ENCODE measurements around the gene RSKR. TPM values are rescaled to one million over a fixed set of nuclear protein-coding genes. Genes with fewer than 3 reads are reported as not detected.

Gene RSKR
- total and polyA plus RNA-seq, 9 of the 15 experiments (the other 6 are each of a cell fraction or from before 2014, with no cell fraction given) = 1.4 to 42.3 (median 16.2) TPM

DNA sequence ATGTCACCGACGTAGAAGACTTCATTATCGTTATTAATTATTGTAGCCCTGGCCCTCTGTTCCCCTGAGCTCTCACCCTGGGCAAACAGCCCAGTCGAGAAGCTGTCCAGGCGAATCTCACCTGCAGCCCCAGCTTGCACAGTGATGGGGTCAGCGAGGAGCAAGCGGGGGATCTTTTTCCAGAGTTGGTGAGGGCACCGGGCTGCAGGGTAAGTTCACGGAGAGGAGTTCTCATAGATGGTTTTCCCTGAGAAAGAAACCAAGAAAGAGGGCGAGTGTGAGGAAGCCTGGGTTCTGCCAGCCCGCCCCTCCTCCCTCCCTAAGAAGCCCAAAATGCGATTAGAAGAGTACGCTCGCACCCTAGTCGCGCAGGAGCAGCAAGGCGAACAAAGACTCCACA lies 15.6 kb downstream of the RSKR start (continued):
- TF ChIP-seq, protein P1, sequence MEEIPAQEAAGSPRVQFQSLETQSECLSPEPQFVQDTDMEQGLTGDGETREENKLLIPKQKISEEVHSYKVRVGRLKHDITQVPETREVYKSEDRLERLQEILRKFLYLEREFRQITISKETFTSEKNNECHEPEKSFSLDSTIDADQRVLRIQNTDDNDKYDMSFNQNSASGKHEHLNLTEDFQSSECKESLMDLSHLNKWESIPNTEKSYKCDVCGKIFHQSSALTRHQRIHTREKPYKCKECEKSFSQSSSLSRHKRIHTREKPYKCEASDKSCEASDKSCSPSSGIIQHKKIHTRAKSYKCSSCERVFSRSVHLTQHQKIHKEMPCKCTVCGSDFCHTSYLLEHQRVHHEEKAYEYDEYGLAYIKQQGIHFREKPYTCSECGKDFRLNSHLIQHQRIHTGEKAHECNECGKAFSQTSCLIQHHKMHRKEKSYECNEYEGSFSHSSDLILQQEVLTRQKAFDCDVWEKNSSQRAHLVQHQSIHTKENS (CRISPR knock-in tag; IDR thresholded peaks at IDR 0.05) = no peak
- TF ChIP-seq MTA3 (IDR thresholded peaks at IDR 0.05; ENCODE audit: borderline replicate concordance) (no peak), JUND (IDR thresholded peaks at IDR 0.05; ENCODE audit: borderline replicate concordance, low read depth, low read length) (no peak), JUND (tag; IDR thresholded peaks at IDR 0.05; ENCODE audit: borderline replicate concordance, low read depth, low read length) (no peak), CREB1 (IDR thresholded peaks at IDR 0.05) (no peak), CREB1 (CRISPR knock-in tag; IDR thresholded peaks at IDR 0.05) (no peak), KLF16 (IDR thresholded peaks at IDR 0.05) (no peak), TBP (optimal IDR thresholded peaks at IDR 0.05; ENCODE audit: low read depth, low read length) (no peak), MBD2 (IDR thresholded peaks at IDR 0.05; ENCODE audit: borderline replicate concordance, low read depth) (no peak), NCOA6 (IDR thresholded peaks at IDR 0.05) (no peak), PHB2 (IDR thresholded peaks at IDR 0.05; ENCODE audit: low read depth) (no peak), ATF1 (CRISPR knock-in tag; IDR thresholded peaks at IDR 0.05) (no peak), ATF1 (tag; IDR thresholded peaks at IDR 0.05) (no peak), CHD4 (IDR thresholded peaks at IDR 0.05; ENCODE audit: insufficient read depth, insufficient replicate concordance, low read depth, low read length, poor library complexity, severe bottlenecking) (no peak)
- TF ChIP-seq, protein P2, sequence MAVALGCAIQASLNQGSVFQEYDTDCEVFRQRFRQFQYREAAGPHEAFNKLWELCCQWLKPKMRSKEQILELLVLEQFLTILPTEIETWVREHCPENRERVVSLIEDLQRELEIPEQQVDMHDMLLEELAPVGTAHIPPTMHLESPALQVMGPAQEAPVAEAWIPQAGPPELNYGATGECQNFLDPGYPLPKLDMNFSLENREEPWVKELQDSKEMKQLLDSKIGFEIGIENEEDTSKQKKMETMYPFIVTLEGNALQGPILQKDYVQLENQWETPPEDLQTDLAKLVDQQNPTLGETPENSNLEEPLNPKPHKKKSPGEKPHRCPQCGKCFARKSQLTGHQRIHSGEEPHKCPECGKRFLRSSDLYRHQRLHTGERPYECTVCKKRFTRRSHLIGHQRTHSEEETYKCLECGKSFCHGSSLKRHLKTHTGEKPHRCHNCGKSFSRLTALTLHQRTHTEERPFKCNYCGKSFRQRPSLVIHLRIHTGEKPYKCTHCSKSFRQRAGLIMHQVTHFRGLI (CRISPR knock-in tag; IDR thresholded peaks at IDR 0.05) = no peak
- TF ChIP-seq, protein P3, sequence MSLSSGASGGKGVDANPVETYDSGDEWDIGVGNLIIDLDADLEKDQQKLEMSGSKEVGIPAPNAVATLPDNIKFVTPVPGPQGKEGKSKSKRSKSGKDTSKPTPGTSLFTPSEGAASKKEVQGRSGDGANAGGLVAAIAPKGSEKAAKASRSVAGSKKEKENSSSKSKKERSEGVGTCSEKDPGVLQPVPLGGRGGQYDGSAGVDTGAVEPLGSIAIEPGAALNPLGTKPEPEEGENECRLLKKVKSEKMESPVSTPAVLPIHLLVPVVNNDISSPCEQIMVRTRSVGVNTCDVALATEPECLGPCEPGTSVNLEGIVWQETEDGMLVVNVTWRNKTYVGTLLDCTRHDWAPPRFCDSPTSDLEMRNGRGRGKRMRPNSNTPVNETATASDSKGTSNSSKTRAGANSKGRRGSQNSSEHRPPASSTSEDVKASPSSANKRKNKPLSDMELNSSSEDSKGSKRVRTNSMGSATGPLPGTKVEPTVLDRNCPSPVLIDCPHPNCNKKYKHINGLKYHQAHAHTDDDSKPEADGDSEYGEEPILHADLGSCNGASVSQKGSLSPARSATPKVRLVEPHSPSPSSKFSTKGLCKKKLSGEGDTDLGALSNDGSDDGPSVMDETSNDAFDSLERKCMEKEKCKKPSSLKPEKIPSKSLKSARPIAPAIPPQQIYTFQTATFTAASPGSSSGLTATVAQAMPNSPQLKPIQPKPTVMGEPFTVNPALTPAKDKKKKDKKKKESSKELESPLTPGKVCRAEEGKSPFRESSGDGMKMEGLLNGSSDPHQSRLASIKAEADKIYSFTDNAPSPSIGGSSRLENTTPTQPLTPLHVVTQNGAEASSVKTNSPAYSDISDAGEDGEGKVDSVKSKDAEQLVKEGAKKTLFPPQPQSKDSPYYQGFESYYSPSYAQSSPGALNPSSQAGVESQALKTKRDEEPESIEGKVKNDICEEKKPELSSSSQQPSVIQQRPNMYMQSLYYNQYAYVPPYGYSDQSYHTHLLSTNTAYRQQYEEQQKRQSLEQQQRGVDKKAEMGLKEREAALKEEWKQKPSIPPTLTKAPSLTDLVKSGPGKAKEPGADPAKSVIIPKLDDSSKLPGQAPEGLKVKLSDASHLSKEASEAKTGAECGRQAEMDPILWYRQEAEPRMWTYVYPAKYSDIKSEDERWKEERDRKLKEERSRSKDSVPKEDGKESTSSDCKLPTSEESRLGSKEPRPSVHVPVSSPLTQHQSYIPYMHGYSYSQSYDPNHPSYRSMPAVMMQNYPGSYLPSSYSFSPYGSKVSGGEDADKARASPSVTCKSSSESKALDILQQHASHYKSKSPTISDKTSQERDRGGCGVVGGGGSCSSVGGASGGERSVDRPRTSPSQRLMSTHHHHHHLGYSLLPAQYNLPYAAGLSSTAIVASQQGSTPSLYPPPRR (CRISPR knock-in tag; IDR thresholded peaks at IDR 0.05; ENCODE audit: borderline replicate concordance) = 0 out of 2 replicates have a peak, but pooled peaks have one; percentile 36
- TF ChIP-seq, protein P4, sequence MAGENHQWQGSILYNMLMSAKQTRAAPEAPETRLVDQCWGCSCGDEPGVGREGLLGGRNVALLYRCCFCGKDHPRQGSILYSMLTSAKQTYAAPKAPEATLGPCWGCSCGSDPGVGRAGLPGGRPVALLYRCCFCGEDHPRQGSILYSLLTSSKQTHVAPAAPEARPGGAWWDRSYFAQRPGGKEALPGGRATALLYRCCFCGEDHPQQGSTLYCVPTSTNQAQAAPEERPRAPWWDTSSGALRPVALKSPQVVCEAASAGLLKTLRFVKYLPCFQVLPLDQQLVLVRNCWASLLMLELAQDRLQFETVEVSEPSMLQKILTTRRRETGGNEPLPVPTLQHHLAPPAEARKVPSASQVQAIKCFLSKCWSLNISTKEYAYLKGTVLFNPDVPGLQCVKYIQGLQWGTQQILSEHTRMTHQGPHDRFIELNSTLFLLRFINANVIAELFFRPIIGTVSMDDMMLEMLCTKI (IDR thresholded peaks at IDR 0.05; ENCODE audit: partially characterized antibody) = no peak

Data from K562 (cell line).